Uterus (tissue), 4 donors: ENCODE measurements around the gene CFAP61. TPM values are rescaled to one million over a fixed set of nuclear protein-coding genes. Genes with fewer than 3 reads are reported as not detected.
A peak's percentile ranks its signal among the peaks of the same experiment; 100 is the strongest.

Experiments
- DNase-seq, 2 donors: peaks; one replicate each; pipeline ENCODE4 v3.0.0-alpha.2; 2019 to 2020
- H3K27ac ChIP-seq, 2 donors: fragments of 200-600 bp; sonication (generic); 1 replicate in 1 of 2; 2 replicates in 1 of 2; pipeline ENCODE4 v1.5.1; 2016 to 2018
- H3K27me3 ChIP-seq, 2 donors: fragments of 200-600 bp; sonication (generic); one replicate each; pipeline ENCODE4 v1.5.1; 2018 to 2019; ENCODE audit warnings: control low read depth in 1 of 2
- H3K36me3 ChIP-seq, 2 donors: fragments of 200-600 bp; sonication (generic); one replicate each; pipeline ENCODE4 v1.5.1; 2019; ENCODE audit warnings: control low read depth in 1 of 2
- H3K4me1 ChIP-seq, 2 donors: fragments of 200-600 bp; sonication (generic); one replicate each; pipeline ENCODE4 v1.5.1; 2018 to 2019; ENCODE audit warnings: control low read depth in 1 of 2
- H3K4me3 ChIP-seq, 2 donors: fragments of 200-600 bp; sonication (generic); 1 replicate in 1 of 2; 2 replicates in 1 of 2; pipeline ENCODE4 v1.5.1; 2018 to 2019; ENCODE audit warnings: mild to moderate bottlenecking in 1 of 2
- H3K9me3 ChIP-seq, 2 donors: fragments of 200-600 bp; sonication (generic); one replicate each; pipeline ENCODE4 v1.5.1; 2019; ENCODE audit warnings: control low read depth in 1 of 2
- CTCF ChIP-seq, 4 experiments: fragments of 200-600 bp in 2 of 4; fragments of 450-650 bp in 2 of 4; sonication (generic) in 2 of 4; IDR thresholded peaks; one replicate each; pipeline ENCODE4 v1.5.1; 2016 to 2019; ENCODE audit warnings: antibody characterized with exemption in 4 of 4, mild to moderate bottlenecking in 2 of 4, moderate library complexity in 1 of 4
- POLR2A ChIP-seq, 2 donors: fragments of 450-650 bp; IDR thresholded peaks; one replicate each; pipeline ENCODE4 v1.6.1; 2016; ENCODE audit warnings: antibody characterized with exemption in 2 of 2, mild to moderate bottlenecking in 1 of 2, moderate library complexity in 1 of 2
- intact Hi-C: fragments of 100-400 bp; cut with DNase I; formaldehyde crosslinking; loops from one replicate; pipeline ENCODE4 v1.15.1; 2023; ENCODE audit warnings: low total_unique reads
- total RNA-seq, 4 donors: library from RNA; depleted of rRNA in 3 of 4; stranded (reverse); fragments of >200 nt in 3 of 4; gene quantifications; one replicate each; pipeline versions ENCODE4 v1.1.0 to v1.2.4, GENCODE V29; 2014 to 2023
- donor health status: DM: yes; HTN: yes; CAD: no.

CFAP61 gene
- total RNA-seq, 4 donors from 2014 or later: 3.0 to 8.2 (median 7.5) TPM; not detected in 1

- H3K27ac ChIP-seq: peak within 1 kb of the TSS; percentile 69 to 81
- intact Hi-C loops: no loop called here
- H3K4me1 ChIP-seq: peaks cover 3 to 9% of the 10 kb centered on the region in 2 donors
- peak within 1 kb of the TSS; percentile 59 to 94 for H3K4me3 ChIP-seq
- peak; percentile 23 to 48 for TF ChIP-seq POLR2A (IDR thresholded peaks at IDR 0.05)
- peak; percentile 82 to 94 (median 92) for TF ChIP-seq CTCF (IDR thresholded peaks at IDR 0.05)
- no peaks in the 10 kb centered on the region for H3K9me3 ChIP-seq
- H3K36me3 ChIP-seq: no peaks in the 10 kb centered on the region
- no peaks in the 10 kb centered on the region for H3K27me3 ChIP-seq
- peak; percentile 91 to 92 for DNase-seq
Measured at GRCh38 chr20:20017001-20017843, 35.1 kb upstream of the CFAP61 start, which contains the start of gene NAA20. Gene NAA20, plus strand, starts transcription at chr20:20017362. Its CDS starts 35 bp downstream, at chr20:20017397.

- Histone ChIP-seq H3K4me1 (peaks cover 3% of the 10 kb centered on the region in 2 donors), H3K4me3 (peak overlapping the region; percentile 59 to 94), H3K9me3 (no peaks in the 10 kb centered on the region), H3K36me3 (no peaks in the 10 kb centered on the region), H3K27me3 (no peaks in the 10 kb centered on the region), H3K27ac (peak overlapping the region; percentile 69 to 81)
- intact Hi-C loops: no loop called here
- TF ChIP-seq CTCF (IDR thresholded peaks at IDR 0.05) (no peak), POLR2A (IDR thresholded peaks at IDR 0.05) (no peak)
- DNase-seq: no peak
Measured at GRCh38 chr20:20017844-20018185, 34.5 kb upstream of the CFAP61 start.

- Histone ChIP-seq H3K27me3 (no peaks in the 10 kb centered on the region), H3K4me3 (peak overlapping the region; percentile 59 to 94), H3K36me3 (no peaks in the 10 kb centered on the region), H3K4me1 (peaks cover 3% of the 10 kb centered on the region in 2 donors), H3K27ac (peak overlapping the region; percentile 69 to 81), H3K9me3 (no peaks in the 10 kb centered on the region)
- TF ChIP-seq CTCF (IDR thresholded peaks at IDR 0.05): no peak
- TF ChIP-seq POLR2A (IDR thresholded peaks at IDR 0.05): no peak
- no peak for DNase-seq
- intact Hi-C loops: no loop called here
Measured at GRCh38 chr20:20018366-20018765, 34.0 kb upstream of the CFAP61 start.

GRCh38 chr20:20019123-20019522, 33.2 kb upstream of the CFAP61 start:
- H3K4me3 ChIP-seq: no peak overlapping the region
- no peaks in the 10 kb centered on the region for H3K27me3 ChIP-seq
- peak overlapping the region in 1 of 2 donors; percentile 20 for H3K27ac ChIP-seq
- no peak for TF ChIP-seq POLR2A (IDR thresholded peaks at IDR 0.05)
- no peak for TF ChIP-seq CTCF (IDR thresholded peaks at IDR 0.05)
- H3K4me1 ChIP-seq: peaks cover 3% of the 10 kb centered on the region in 2 donors
- no peaks in the 10 kb centered on the region for H3K9me3 ChIP-seq
- no peaks in the 10 kb centered on the region for H3K36me3 ChIP-seq
- DNase-seq: no peak
- intact Hi-C loops: no loop called here

GRCh38 chr20:20020908-20021307, 31.4 kb upstream of the CFAP61 start:
- intact Hi-C loops: no loop called here
- Histone ChIP-seq H3K36me3 (no peaks in the 10 kb centered on the region), H3K4me3 (no peak overlapping the region), H3K27me3 (no peaks in the 10 kb centered on the region), H3K27ac (no peak overlapping the region), H3K4me1 (peaks cover 3% of the 10 kb centered on the region in 2 donors), H3K9me3 (no peaks in the 10 kb centered on the region)
- DNase-seq: no peak
- TF ChIP-seq CTCF (IDR thresholded peaks at IDR 0.05) (no peak), POLR2A (IDR thresholded peaks at IDR 0.05) (no peak)
